IMR-90 (cell line): ENCODE measurements around the gene SCAMP4. TPM values are rescaled to one million over a fixed set of nuclear protein-coding genes. Genes with fewer than 3 reads are reported as not detected.

Experiments
- ATAC-seq: fragments of 200-7000 bp; cut with Tn5 transposase; 2 replicates; pipeline ENCODE4 v1.9.1; 2020; ENCODE audit warnings: low read depth, mild to moderate bottlenecking, moderate library complexity
- BruUV-seq: library from RNA; stranded (reverse); fragments of 400-500 nt; replicated peaks from 2 replicates; lab custom pipeline; 2021; lab: Mats Ljungman, UMichigan
- CTCF ChIA-PET: fragments of 300-600 bp; formaldehyde crosslinking; extraction: SDS; loops from one replicate; lab custom pipeline; 2021; ENCODE audit warnings: antibody characterized with exemption; lab: Yijun Ruan, JAX
- POLR2A ChIA-PET: fragments of 300-600 bp; sonication (Branson Sonifier 250); formaldehyde crosslinking; loops from one replicate; lab custom pipeline; 2022; ENCODE audit warnings: antibody characterized with exemption; ENCODE audit not compliant: unreplicated experiment; lab: Charles Lee
- DNase-seq: peaks from one replicate; pipeline ENCODE4 v3.0.0; 2013
- H2AFZ ChIP-seq: replicated peaks from 2 replicates; pipeline ENCODE3; 2013; ENCODE audit warnings: low read length, mild to moderate bottlenecking; ENCODE audit not compliant: poor library complexity
- H2AK5ac ChIP-seq: 2 replicates; pipeline ENCODE4 v1.6.1; 2013; ENCODE audit warnings: low read depth, low read length, inconsistent platforms
- H2AK9ac ChIP-seq: replicated peaks from 2 replicates; pipeline ENCODE3; 2013; ENCODE audit warnings: mild to moderate bottlenecking, low read depth, low read length, moderate library complexity; ENCODE audit not compliant: poor library complexity
- H2BK120ac ChIP-seq: 2 replicates; pipeline ENCODE4 v1.6.1; 2013; ENCODE audit warnings: low read depth, low read length, inconsistent platforms
- H2BK15ac ChIP-seq: 3 replicates; pipeline ENCODE4 v1.6.1; 2013; ENCODE audit warnings: low read depth, low read length, inconsistent platforms
- H2BK20ac ChIP-seq: 2 replicates; pipeline ENCODE4 v1.6.1; 2013; ENCODE audit warnings: low read depth, mild to moderate bottlenecking, inconsistent platforms, low read length, moderate library complexity
- H2BK5ac ChIP-seq: 2 replicates; pipeline ENCODE4 v1.6.1; 2013; ENCODE audit warnings: mild to moderate bottlenecking, low read depth, low read length, inconsistent platforms; ENCODE audit not compliant: poor library complexity, severe bottlenecking
- H3K14ac ChIP-seq: replicated peaks from 2 replicates; pipeline ENCODE4 v1.6.1; 2013; ENCODE audit warnings: low read depth, low read length, inconsistent platforms
- H3K18ac ChIP-seq: 2 replicates; pipeline ENCODE4 v1.6.1; 2013; ENCODE audit warnings: low read depth, low read length, control low read depth
- H3K23ac ChIP-seq: 2 replicates; pipeline ENCODE4 v1.6.1; 2013; ENCODE audit warnings: low read depth, low read length, inconsistent platforms
- H3K27ac ChIP-seq: 2 replicates; pipeline ENCODE4 v1.5.1; 2013; ENCODE audit warnings: mild to moderate bottlenecking, control low read depth, low read length; ENCODE audit not compliant: insufficient read depth
- H3K27me3 ChIP-seq: 2 replicates; pipeline ENCODE4 v1.6.1; 2013; ENCODE audit warnings: low read length; ENCODE audit not compliant: control insufficient read depth, insufficient read depth
- H3K36me3 ChIP-seq: 2 replicates; pipeline ENCODE4 v1.6.1; 2013; ENCODE audit warnings: low read length, mixed read lengths; ENCODE audit not compliant: control insufficient read depth, insufficient read depth
- H3K4ac ChIP-seq: 2 replicates; pipeline ENCODE4 v1.6.1; 2013; ENCODE audit warnings: low read depth, low read length, inconsistent platforms
- H3K4me1 ChIP-seq: 2 replicates; pipeline ENCODE4 v1.6.1; 2013; ENCODE audit warnings: low read length, mixed read lengths; ENCODE audit not compliant: control insufficient read depth, insufficient read depth
- H3K4me2 ChIP-seq: 2 replicates; pipeline ENCODE4 v1.6.1; 2013; ENCODE audit warnings: low read depth, mild to moderate bottlenecking, control low read depth, low read length, moderate library complexity
- H3K4me3 ChIP-seq: 2 replicates; pipeline ENCODE4 v1.5.1; 2013; ENCODE audit warnings: low read depth, mild to moderate bottlenecking, control low read depth, low read length, moderate library complexity; ENCODE audit not compliant: insufficient read depth
- H3K56ac ChIP-seq: 2 replicates; pipeline ENCODE4 v1.6.1; 2013; ENCODE audit warnings: low read length, inconsistent platforms; ENCODE audit not compliant: insufficient read depth; ENCODE audit errors: extremely low read depth
- H3K79me1 ChIP-seq, 2 experiments: 2 replicates each; pipeline ENCODE4 v1.6.1; 2013; ENCODE audit warnings: low read length in 2 of 2, inconsistent platforms in 1 of 2, low read depth in 1 of 2
- H3K9ac ChIP-seq: 2 replicates; pipeline ENCODE4 v1.6.1; 2013; ENCODE audit warnings: low read depth, low read length, control low read depth
- H3K9me1 ChIP-seq: 2 replicates; pipeline ENCODE4 v1.6.1; 2013; ENCODE audit warnings: low read length, inconsistent platforms; ENCODE audit not compliant: insufficient read depth
- H3K9me3 ChIP-seq: 2 replicates; pipeline ENCODE4 v1.6.1; 2013; ENCODE audit warnings: low read length; ENCODE audit not compliant: control insufficient read depth, insufficient read depth
- H4K20me1 ChIP-seq: 2 replicates; pipeline ENCODE4 v1.6.1; 2013; ENCODE audit warnings: low read length, inconsistent platforms; ENCODE audit not compliant: insufficient read depth
- H4K5ac ChIP-seq: 2 replicates; pipeline ENCODE4 v1.6.1; 2013; ENCODE audit warnings: mild to moderate bottlenecking, low read depth, low read length, control low read depth
- H4K8ac ChIP-seq, 2 experiments: 2 replicates each; pipeline ENCODE4 v1.6.1; 2013; ENCODE audit warnings: low read depth in 2 of 2, low read length in 2 of 2, control low read depth in 1 of 2, inconsistent platforms in 1 of 2
- H4K91ac ChIP-seq: 2 replicates; pipeline ENCODE4 v1.6.1; 2013; ENCODE audit warnings: low read depth, low read length, inconsistent platforms; ENCODE audit not compliant: insufficient read depth
- BHLHE40 ChIP-seq: fragments of 150-350 bp; IDR thresholded peaks from 2 replicates; pipeline ENCODE4 v1.6.1; 2016; ENCODE audit warnings: mild to moderate bottlenecking, low read depth, low read length
- CEBPB ChIP-seq: IDR thresholded peaks from 2 replicates; pipeline ENCODE4 v1.6.1; 2012; ENCODE audit warnings: low read depth, low read length, improper control_type of control experiment
- CHD1 ChIP-seq: IDR thresholded peaks from 2 replicates; pipeline ENCODE4 v1.6.1; 2012; ENCODE audit warnings: low read depth, low read length, improper control_type of control experiment
- MAZ ChIP-seq: IDR thresholded peaks from 2 replicates; pipeline ENCODE4 v1.6.1; 2012; ENCODE audit warnings: low read depth, mild to moderate bottlenecking, low read length, improper control_type of control experiment, moderate library complexity, borderline replicate concordance
- RCOR1 ChIP-seq: IDR thresholded peaks from 2 replicates; pipeline ENCODE4 v1.6.1; 2012; ENCODE audit warnings: mild to moderate bottlenecking, low read length, improper control_type of control experiment; ENCODE audit not compliant: insufficient replicate concordance
- RFX5 ChIP-seq: IDR thresholded peaks from 2 replicates; pipeline ENCODE4 v1.8.0; 2012; ENCODE audit warnings: low read depth, mild to moderate bottlenecking, low read length, moderate library complexity
- SMC3 ChIP-seq: fragments of 150-350 bp; IDR thresholded peaks from 2 replicates; pipeline ENCODE4 v1.6.1; 2016; ENCODE audit warnings: low read depth, mild to moderate bottlenecking, antibody characterized with exemption, low read length, moderate library complexity
- WGBS, 2 experiments: methylation state at CpG; one replicate each; pipeline versions ENCODE4 v1.1.5 to v1.1.7; 2013; ENCODE audit warnings: missing lambda C conversion rate in 2 of 2; ENCODE audit not compliant: insufficient read length in 1 of 2; ENCODE audit errors: extremely low coverage in 2 of 2; 5-methylcytosine and 5-hydroxymethylcytosine counted together
- dilution Hi-C: fragments of 300-500 bp; cut with HindIII; formaldehyde crosslinking; loops from one replicate; pipeline ENCODE4 v1.14.3; 2018; ENCODE audit warnings: low sequenced_read_pairs; ENCODE audit not compliant: unreplicated experiment
- in situ Hi-C: fragments of 300-500 bp; cut with MboI; formaldehyde crosslinking; loops from 3 replicates; pipeline ENCODE4 v1.14.3; 2019; ENCODE audit warnings: low sequenced_read_pairs, inconsistent platforms, mixed read lengths
- intact Hi-C: fragments of 100-400 bp; cut with micrococcal nuclease; formaldehyde crosslinking; loops from 2 replicates; pipeline ENCODE4 v1.10.0; 2022
- polyA plus RNA-seq, 3 experiments: library from polyadenylated mRNA; depleted of rRNA; stranded (reverse); fragments of >200 nt; gene quantifications; 2 replicates each; pipeline ENCODE4 v1.2.3, GENCODE V29; 2012; ENCODE audit warnings: low replicate concordance in 1 of 3
- total RNA-seq: library from RNA; depleted of rRNA; stranded (reverse); fragments of >200 nt; gene quantifications from 2 replicates; pipeline ENCODE4 v1.2.3, GENCODE V29; 2012
- TF ChIP-seq, protein P1 (sequence below): fragments of 150-350 bp; IDR thresholded peaks from 2 replicates; pipeline ENCODE4 v1.6.1; 2017; ENCODE audit warnings: mild to moderate bottlenecking, antibody characterized with exemption, low read length, low read depth

The SCAMP4 gene
- total and polyA plus RNA-seq, 2 of the 4 experiments (the other 2 are of a cell fraction), result 16.1 to 28.1 TPM

DNA sequence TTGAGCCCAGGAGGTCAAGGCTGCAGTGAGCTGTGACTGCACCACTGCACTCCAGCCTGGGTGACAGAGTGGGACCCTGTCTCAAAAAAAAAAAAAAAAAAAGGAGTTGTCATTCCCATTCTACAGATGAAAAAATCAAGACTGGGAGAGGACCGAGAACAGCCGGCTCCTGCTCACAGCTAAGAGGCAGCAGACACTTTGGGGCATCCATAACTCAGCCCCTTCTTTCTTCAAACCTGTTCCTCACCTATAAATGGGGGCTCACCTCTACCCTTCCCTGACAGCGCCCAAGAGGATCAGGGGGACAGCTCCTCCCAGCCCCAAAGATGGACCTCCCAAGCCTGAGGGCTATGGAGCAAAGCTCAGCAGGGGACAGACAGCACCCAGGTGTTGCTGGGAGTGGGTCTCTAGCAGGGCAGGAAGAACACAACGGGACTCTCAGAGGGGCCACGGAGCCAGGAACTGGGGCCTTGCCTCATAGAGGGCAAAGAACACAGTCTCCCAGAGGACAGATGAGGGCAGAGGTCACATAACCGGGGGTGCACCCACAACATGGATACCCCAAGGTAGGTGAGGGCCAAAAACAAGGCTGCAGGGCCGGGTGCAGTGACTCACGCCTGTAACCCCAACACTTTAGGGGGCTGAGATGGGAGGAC, 38.4 kb upstream of the SCAMP4 start:
- no TSS peak for BruUV-seq
- Histone ChIP-seq H3K4me2 (no peak overlapping the region), H3K56ac (no peak overlapping the region), H3K79me1 (peaks cover 12 to 33% of the 10 kb centered on the region in 2 experiments), H3K23ac (no peak overlapping the region), H3K18ac (no peak overlapping the region), H4K20me1 (peaks cover 14% of the 10 kb centered on the region), H3K9me3 (no peaks in the 10 kb centered on the region), H2BK5ac (no peak overlapping the region), H2BK120ac (no peak overlapping the region), H4K5ac (no peak overlapping the region), H2AFZ (no peak overlapping the region), H2AK9ac (no peak overlapping the region), H3K4me1 (peaks cover 3% of the 10 kb centered on the region; the same call in 1 of the 2 replicates), H3K27me3 (no peaks in the 10 kb centered on the region), H3K27ac (no peak overlapping the region), H3K9ac (no peak overlapping the region), H3K4ac (no peak overlapping the region), H3K9me1 (no peaks in the 10 kb centered on the region), H3K36me3 (peaks cover 10% of the 10 kb centered on the region), H2AK5ac (no peak overlapping the region), H4K8ac (no peak overlapping the region), H3K4me3 (no peak overlapping the region), H2BK15ac (no peak overlapping the region), H3K14ac (no peak overlapping the region), H4K91ac (no peak overlapping the region), H2BK20ac (no peak overlapping the region)
- DNase-seq, result no peak
- TF ChIP-seq RCOR1 (no peak), RFX5 (no peak), CEBPB (no peak), SMC3 (no peak), CHD1 (no peak), MAZ (no peak), BHLHE40 (no peak)
- TF ChIP-seq, protein P1, sequence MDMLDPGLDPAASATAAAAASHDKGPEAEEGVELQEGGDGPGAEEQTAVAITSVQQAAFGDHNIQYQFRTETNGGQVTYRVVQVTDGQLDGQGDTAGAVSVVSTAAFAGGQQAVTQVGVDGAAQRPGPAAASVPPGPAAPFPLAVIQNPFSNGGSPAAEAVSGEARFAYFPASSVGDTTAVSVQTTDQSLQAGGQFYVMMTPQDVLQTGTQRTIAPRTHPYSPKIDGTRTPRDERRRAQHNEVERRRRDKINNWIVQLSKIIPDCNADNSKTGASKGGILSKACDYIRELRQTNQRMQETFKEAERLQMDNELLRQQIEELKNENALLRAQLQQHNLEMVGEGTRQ, result no peak
- in situ Hi-C loops (no loop called here), dilution Hi-C loops (no loop called here), intact Hi-C loops (no loop called here)
- no peak for ATAC-seq
- 89% methylated on average over 3 of the region's 8 CpGs; no CpG with 5 or more reads in 1 of the 2 experiments for WGBS, 2 experiments
- ChIA-PET POLR2A (no interaction called here), CTCF (no interaction called here)
